HCT116 (cell line): ENCODE measurements around the gene RBFOX2.

Experiments
- CTCF ChIP-seq, 3 experiments: fragments of 200-600 bp in 1 of 3; sonication (generic) in 1 of 3; IDR thresholded peaks in 2 of 3; conservative IDR thresholded peaks in 1 of 3; 2 replicates each; pipeline ENCODE4 v1.5.1; 2012 to 2017; ENCODE audit warnings: low read depth in 2 of 3, low read length in 2 of 3, antibody characterized with exemption in 1 of 3, borderline replicate concordance in 1 of 3, control low read depth in 1 of 3, mild to moderate bottlenecking in 1 of 3, mixed read lengths in 1 of 3, mixed run types in 1 of 3, moderate library complexity in 1 of 3; ENCODE audit not compliant: insufficient read depth in 1 of 3
- EZH2phosphoT487 ChIP-seq: fragments of 200-600 bp; IDR thresholded peaks from 2 replicates; pipeline ENCODE4 v1.6.1; 2018; ENCODE audit warnings: antibody characterized with exemption, borderline replicate concordance
- JUND ChIP-seq: IDR thresholded peaks from 2 replicates; pipeline ENCODE4 v1.6.1; 2012
- MAX ChIP-seq: IDR thresholded peaks from 2 replicates; pipeline ENCODE4 v1.6.1; 2012
- POLR2AphosphoS5 ChIP-seq: IDR thresholded peaks from 2 replicates; pipeline ENCODE4 v1.6.1; 2011; ENCODE audit warnings: mild to moderate bottlenecking, low read depth, low read length, moderate library complexity
- TF ChIP-seq, protein P1 (sequence below): IDR thresholded peaks from 2 replicates; pipeline ENCODE4 v1.6.1; 2012

GRCh38 chr22:35978889-35979288 lies 49.7 kb downstream of the RBFOX2 start:
- no peak for TF ChIP-seq EZH2phosphoT487
- TF ChIP-seq POLR2AphosphoS5 = no peak
- TF ChIP-seq JUND = no peak
- TF ChIP-seq CTCF (IDR thresholded peaks at IDR 0.05 in 2 of 3, conservative IDR thresholded peaks at IDR 0.05 in 1 of 3; ENCODE audit: borderline replicate concordance in 1 of 3, insufficient read depth in 1 of 3, low read depth in 2 of 3, low read length in 2 of 3) = no peak
- TF ChIP-seq, protein P1, sequence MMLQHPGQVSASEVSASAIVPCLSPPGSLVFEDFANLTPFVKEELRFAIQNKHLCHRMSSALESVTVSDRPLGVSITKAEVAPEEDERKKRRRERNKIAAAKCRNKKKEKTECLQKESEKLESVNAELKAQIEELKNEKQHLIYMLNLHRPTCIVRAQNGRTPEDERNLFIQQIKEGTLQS = no peak
- TF ChIP-seq MAX = no peak
